K562 treated with DMSO at 1 percent for 12 hours (cell line): ENCODE measurements around the gene OR4S2. TPM values are rescaled to one million over a fixed set of nuclear protein-coding genes. Genes with fewer than 3 reads are reported as not detected.

Source experiments
- total RNA-seq: library from RNA; unstranded; fragments of 300-600 nt; gene quantifications from 2 replicates; pipeline ENCODE4 v1.2.3, GENCODE V29; 2022; ENCODE audit not compliant: insufficient read depth

Gene OR4S2, protein sequence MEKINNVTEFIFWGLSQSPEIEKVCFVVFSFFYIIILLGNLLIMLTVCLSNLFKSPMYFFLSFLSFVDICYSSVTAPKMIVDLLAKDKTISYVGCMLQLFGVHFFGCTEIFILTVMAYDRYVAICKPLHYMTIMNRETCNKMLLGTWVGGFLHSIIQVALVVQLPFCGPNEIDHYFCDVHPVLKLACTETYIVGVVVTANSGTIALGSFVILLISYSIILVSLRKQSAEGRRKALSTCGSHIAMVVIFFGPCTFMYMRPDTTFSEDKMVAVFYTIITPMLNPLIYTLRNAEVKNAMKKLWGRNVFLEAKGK
- total RNA-seq, result not detected in 2 replicates

DNA sequence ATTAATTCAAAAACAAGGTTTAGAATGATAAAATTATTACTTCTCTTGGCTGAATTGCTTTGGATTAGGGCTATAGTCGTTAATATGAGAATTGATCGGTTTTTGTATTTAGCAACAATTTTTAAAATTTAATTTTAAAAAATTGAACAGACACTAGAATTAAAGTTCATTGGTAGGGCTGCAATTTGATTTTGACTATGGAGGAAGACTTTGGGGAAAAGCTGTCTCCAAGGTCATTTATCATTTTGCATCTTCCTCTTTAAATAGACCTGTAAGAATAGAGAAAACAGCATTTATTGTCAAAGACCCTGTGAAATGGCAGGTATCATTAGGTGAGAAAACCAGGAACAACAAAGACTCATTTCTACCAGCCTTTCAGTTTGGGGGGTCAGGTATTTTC is at the start of gene OR4S2:
TSS of gene OR4S2 (plus strand) at position 301 of the 400 bp plus-strand sequence. CDS start 2,577 bp downstream, outside the sequence.

DNA sequence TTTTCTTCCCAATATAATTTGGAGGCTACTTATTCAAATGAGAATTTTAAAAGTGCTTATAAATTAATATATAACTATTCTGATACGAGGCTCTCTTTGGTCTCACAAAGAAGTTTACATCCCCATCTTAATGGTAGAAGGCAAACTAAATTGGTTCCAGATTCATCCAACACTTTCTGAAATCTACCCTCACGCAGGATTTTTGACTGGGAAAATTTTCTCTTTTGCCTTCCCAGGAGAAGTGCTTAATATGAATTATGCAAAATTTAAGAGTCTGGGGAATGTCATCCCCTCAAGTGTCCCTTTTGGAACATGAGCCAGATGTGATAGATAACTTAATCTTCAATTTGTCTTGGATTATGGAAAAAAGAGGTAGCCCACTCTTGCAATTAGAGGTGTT is 40.6 kb upstream of the OR4S2 start, which contains the start of gene OR4C11:
TSS of gene OR4C11 (minus strand) at position 101 of the 400 bp plus-strand sequence. CDS start 3,272 bp downstream, outside the sequence.

DNA sequence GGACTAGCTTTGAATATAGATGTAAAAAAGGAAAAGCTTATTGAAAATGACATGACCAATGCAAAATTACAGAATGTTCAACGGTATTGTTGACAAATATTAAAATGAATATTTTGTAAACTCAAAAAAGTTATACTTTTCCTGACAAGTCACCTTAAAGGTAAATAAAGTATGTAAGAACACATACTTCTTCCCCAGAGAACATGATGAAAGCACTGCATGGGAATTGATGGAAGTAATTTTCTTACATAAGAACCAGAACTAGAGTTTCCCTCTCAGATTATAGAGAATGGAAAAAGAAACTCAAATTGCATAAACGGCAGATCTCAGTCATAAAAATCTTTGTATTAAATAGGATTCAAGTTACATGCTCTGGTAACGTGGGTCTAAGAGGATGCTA is 13.3 kb upstream of the OR4S2 start, which contains the start of gene OR4P4:
TSS of gene OR4P4 (plus strand) at position 301 of the 400 bp plus-strand sequence.

DNA sequence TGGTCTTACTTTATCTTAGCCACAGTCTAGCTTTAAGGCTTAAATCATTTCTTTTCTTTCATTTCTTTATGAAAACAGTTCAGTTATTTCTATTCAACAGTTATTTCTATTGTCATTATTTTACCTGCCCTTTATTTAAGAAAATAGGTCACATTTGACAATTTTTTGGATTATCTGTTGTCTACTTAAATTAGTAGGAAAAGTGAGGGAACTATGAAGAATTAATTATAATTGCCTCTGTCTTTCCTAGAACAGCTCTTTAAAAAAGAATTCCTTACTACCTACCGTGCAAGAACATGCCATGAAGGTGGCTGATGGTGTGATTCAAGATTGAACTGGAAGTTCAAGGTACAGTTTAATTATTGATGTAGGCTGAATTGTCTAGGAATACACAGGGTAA is 13.8 kb downstream of the OR4S2 start, which contains the start of gene OR4C6:
TSS of gene OR4C6 (plus strand) at position 301 of the 400 bp plus-strand sequence. CDS start 2,966 bp downstream, outside the sequence.

Other genes with a start within 250 kb of the OR4S2 start
- gene OR4C15, start 93.9 kb upstream of the OR4S2 start, total RNA-seq, result not detected in 2 replicates
- not detected in 2 replicates for gene OR4C16, start 76.2 kb upstream of the OR4S2 start, total RNA-seq
- not detected in 2 replicates for gene OR4C11, start 40.7 kb upstream of the OR4S2 start, total RNA-seq
- not detected in 2 replicates for gene OR4P4, start 13.2 kb upstream of the OR4S2 start, total RNA-seq
- not detected in 2 replicates for gene OR4C6, start 13.9 kb downstream of the OR4S2 start, total RNA-seq
- gene OR5D13, start 125.1 kb downstream of the OR4S2 start, total RNA-seq, result not detected in 2 replicates
- gene OR5D14, start 147.2 kb downstream of the OR4S2 start, total RNA-seq, result not detected in 2 replicates
- not detected in 2 replicates for gene OR5L1, start 163.0 kb downstream of the OR4S2 start, total RNA-seq
- gene OR5D18, start 171.3 kb downstream of the OR4S2 start, total RNA-seq, result not detected in 2 replicates
- not detected in 2 replicates for gene OR5L2, start 178.9 kb downstream of the OR4S2 start, total RNA-seq
- gene OR5D16, start 190.4 kb downstream of the OR4S2 start, total RNA-seq, result not detected in 2 replicates
- gene TRIM51, start 235.0 kb downstream of the OR4S2 start, total RNA-seq, result not detected in 2 replicates